Measurements from ENCODE around the gene CYP27B1.
"Not testable (repeated sequence)": the region's sequence is repeated elsewhere in the genome, so short reads cannot be mapped to it uniquely, and the experiment has no call there.

CYP27B1 gene

DNA sequence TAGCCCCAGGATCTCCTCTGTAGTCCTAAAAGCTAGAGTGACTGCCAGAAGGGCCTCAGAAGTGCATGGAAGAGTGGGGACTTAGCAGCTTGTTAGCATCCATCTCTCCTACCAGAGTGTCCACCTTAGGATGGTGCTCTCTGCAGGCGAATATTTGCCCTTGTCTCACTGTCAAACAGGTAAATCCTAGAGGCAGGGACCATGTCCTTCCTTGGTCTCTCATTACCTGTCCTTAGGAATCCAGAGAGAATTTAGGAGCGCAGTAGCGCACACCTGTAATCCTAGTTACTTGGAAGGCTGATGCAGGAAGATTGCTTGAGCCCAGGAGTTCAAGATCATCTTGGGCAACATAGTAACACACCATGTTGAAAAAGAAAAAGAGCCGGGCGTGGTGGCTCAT is 49.7 kb downstream of the CYP27B1 start:
- no peak overlapping the region for H3K27ac ChIP-seq
- TF ChIP-seq ZFX (IDR thresholded peaks at IDR 0.05): no peak
- TF ChIP-seq, protein P1, sequence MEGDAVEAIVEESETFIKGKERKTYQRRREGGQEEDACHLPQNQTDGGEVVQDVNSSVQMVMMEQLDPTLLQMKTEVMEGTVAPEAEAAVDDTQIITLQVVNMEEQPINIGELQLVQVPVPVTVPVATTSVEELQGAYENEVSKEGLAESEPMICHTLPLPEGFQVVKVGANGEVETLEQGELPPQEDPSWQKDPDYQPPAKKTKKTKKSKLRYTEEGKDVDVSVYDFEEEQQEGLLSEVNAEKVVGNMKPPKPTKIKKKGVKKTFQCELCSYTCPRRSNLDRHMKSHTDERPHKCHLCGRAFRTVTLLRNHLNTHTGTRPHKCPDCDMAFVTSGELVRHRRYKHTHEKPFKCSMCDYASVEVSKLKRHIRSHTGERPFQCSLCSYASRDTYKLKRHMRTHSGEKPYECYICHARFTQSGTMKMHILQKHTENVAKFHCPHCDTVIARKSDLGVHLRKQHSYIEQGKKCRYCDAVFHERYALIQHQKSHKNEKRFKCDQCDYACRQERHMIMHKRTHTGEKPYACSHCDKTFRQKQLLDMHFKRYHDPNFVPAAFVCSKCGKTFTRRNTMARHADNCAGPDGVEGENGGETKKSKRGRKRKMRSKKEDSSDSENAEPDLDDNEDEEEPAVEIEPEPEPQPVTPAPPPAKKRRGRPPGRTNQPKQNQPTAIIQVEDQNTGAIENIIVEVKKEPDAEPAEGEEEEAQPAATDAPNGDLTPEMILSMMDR (conservative IDR thresholded peaks at IDR 0.05): no peak

DNA sequence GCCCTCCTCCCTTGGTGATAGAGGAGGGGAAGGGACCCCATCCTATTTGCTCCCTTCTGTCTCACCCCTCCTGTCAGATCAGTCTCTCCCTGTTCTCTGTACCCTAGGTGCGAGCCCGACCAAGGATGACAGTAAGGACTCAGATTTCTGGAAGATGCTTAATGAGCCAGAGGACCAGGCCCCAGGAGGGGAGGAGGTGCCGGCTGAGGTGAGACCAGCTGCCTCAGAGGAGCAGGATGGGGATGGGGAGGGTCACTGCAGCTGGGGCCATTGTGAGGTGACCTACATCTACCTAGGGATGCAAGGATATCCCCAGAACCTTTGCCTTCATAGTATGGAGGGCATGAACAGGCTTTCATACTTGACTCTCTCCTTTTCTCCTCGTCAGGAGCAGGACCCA is 50.6 kb downstream of the CYP27B1 start:
- no peak for TF ChIP-seq ZFX (IDR thresholded peaks at IDR 0.05)

DNA sequence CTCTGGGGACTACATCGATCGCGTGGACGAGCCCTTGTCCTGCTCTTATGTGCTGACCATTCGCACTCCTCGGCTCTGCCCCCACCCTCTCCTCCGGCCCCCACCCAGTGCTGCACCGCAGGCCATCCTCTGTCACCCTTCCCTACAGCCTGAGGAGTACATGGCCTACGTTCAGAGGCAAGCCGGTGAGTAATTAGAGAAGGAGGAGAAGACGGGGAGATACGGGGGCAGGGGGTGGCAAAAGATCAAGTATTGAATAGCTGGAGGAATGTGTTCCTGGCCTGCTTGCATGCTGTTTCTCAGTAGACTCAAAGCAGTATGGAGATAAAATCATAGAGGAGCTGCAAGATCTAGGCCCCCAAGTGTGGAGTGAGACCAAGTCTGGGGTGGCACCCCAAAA is 51.1 kb downstream of the CYP27B1 start:
- H3K27ac ChIP-seq: no peak overlapping the region
- no peak for TF ChIP-seq ZFX (IDR thresholded peaks at IDR 0.05)
- TF ChIP-seq, protein P1 (conservative IDR thresholded peaks at IDR 0.05): no peak

More for the DNA sequence above, 50.6 kb downstream of the CYP27B1 start:
- no peak overlapping the region for H3K27ac ChIP-seq

GRCh38 chr12:57715036-57715748 is 51.7 kb downstream of the CYP27B1 start:
- H3K27ac ChIP-seq: not testable (repeated sequence)

DNA sequence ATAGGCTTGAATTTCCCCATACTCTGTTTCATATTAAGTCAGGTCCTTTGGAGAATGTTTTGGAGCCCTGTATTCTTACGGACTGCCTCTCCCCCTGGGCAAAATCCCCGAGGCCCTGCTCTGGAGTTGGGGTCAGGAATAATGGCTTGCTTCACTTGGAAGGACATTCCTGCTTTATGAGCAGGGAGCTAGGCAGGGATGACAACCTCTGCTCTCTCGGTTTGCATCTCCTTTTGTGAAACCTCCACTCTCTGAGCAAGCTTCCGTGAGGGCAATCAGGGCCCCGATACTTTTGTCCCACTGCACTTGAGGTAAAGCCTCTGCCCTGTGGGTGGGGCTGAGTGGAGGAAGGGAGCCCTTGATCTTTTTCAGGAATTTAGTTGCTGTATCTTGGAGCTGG is 53.7 kb downstream of the CYP27B1 start:
- H3K27ac ChIP-seq: no peak overlapping the region
- TF ChIP-seq, protein P1 (conservative IDR thresholded peaks at IDR 0.05): no peak
- TF ChIP-seq ZFX (IDR thresholded peaks at IDR 0.05): no peak

- no peak overlapping the region for H3K27ac ChIP-seq
- no peak for TF ChIP-seq ZFX (IDR thresholded peaks at IDR 0.05)
- TF ChIP-seq, protein P1 (conservative IDR thresholded peaks at IDR 0.05): no peak
Observed at GRCh38 chr12:57712701-57713100, 54.2 kb downstream of the CYP27B1 start.
